SK-N-MC (cell line): ENCODE results near the gene MIOS.

Source experiments
- EZH2 ChIP-seq: fragments of 200-600 bp; sonication (generic); IDR thresholded peaks from one replicate; pipeline ENCODE4 v1.6.1; 2017; ENCODE audit warnings: antibody characterized with exemption
- POLR2AphosphoS5 ChIP-seq: IDR thresholded peaks from 2 replicates; pipeline ENCODE4 v1.6.1; 2012; ENCODE audit warnings: mild to moderate bottlenecking, low read depth, low read length, borderline replicate concordance

DNA sequence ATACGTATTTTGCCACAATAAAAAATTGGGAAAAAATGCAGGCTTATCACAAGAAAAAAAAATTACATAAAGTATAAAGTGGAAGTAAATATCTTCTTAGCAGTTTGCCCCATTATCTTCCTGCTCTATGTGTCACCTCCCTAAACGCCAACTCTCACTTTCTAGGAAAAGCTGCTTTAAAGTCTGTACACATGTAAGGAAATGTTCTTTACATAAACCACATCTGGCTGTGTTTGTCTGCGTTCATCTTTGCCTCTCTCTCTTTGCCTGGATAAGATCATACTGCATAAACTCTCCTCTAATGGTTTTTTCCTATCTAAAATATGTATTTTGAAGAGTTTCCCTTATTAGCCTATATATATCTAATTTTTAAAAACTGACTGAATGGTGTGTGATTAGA lies 50.9 kb downstream of the MIOS start:
- TF ChIP-seq EZH2 (no peak), POLR2AphosphoS5 (no peak)
